GM12878 (cell line): ENCODE data around the gene S100A3. TPM values are rescaled to one million over a fixed set of nuclear protein-coding genes. Genes with fewer than 3 reads are reported as not detected.

Experiments
- ATAC-seq: fragments of 200-7000 bp; cut with Tn5 transposase; 3 replicates; pipeline ENCODE4 v1.9.1; 2020; ENCODE audit warnings: mild to moderate bottlenecking, moderate library complexity
- BruUV-seq: library from RNA; stranded (reverse); fragments of 400-500 nt; replicated peaks from 2 replicates; lab custom pipeline; 2021; lab: Mats Ljungman, UMichigan
- CTCF ChIA-PET: fragments of 300-600 bp; sonication (Branson Sonifier 250); formaldehyde crosslinking; extraction: SDS; loops from one replicate; lab custom pipeline; 2021; ENCODE audit warnings: inconsistent platforms; lab: Yijun Ruan, JAX
- POLR2A ChIA-PET: fragments of 350-600 bp; formaldehyde crosslinking; extraction: SDS; loops from one replicate; lab custom pipeline; 2021; ENCODE audit warnings: inconsistent platforms; lab: Charles Lee
- RAD21 ChIA-PET: fragments of 300-600 bp; sonication (Branson Sonifier 250); formaldehyde crosslinking; loops from one replicate; lab custom pipeline; 2023; ENCODE audit warnings: antibody characterized with exemption; ENCODE audit not compliant: unreplicated experiment; lab: Charles Lee
- SMC1A ChIA-PET: fragments of 300-600 bp; sonication (Branson Sonifier 250); formaldehyde crosslinking; loops from one replicate; lab custom pipeline; 2023; ENCODE audit not compliant: unreplicated experiment, uncharacterized antibody; lab: Charles Lee
- DNase-seq: peaks from one replicate; pipeline ENCODE4 v3.0.0-alpha.2; 2011; ENCODE audit warnings: low read depth, low spot score
- FAIRE-seq: peaks from 3 replicates; lab custom pipeline; 2011; peaks lifted over from hg19 to GRCh38; lab: Jason Lieb, UNC
- H2AFZ ChIP-seq: 2 replicates; pipeline ENCODE4 v1.6.0; 2011; ENCODE audit warnings: low read depth, low read length, control low read depth; ENCODE audit not compliant: control insufficient read depth
- H3K27ac ChIP-seq: 2 replicates; pipeline ENCODE4 v1.5.1; 2011; ENCODE audit warnings: control low read depth; ENCODE audit not compliant: control insufficient read depth, insufficient read depth
- H3K27me3 ChIP-seq, 2 experiments: replicated peaks in 1 of 2; 2 replicates each; pipeline versions ENCODE4 v1.6.0 to v1.6.1; 2011; ENCODE audit warnings: low read length in 1 of 2; ENCODE audit not compliant: control insufficient read depth in 2 of 2, insufficient read depth in 2 of 2
- H3K36me3 ChIP-seq, 2 experiments: 2 replicates each; pipeline ENCODE4 v1.5.1; 2011; ENCODE audit warnings: low read length in 1 of 2; ENCODE audit not compliant: control insufficient read depth in 2 of 2, insufficient read depth in 2 of 2
- H3K4me1 ChIP-seq: 2 replicates; pipeline ENCODE4 v1.6.1; 2011; ENCODE audit warnings: mild to moderate bottlenecking, low read length, moderate library complexity, mixed read lengths; ENCODE audit not compliant: control insufficient read depth, insufficient read depth
- H3K4me2 ChIP-seq: 2 replicates; pipeline ENCODE4 v1.6.0; 2011; ENCODE audit warnings: control low read depth; ENCODE audit not compliant: control insufficient read depth, insufficient read depth
- H3K4me3 ChIP-seq: fragments of 200-600 bp; sonication (generic); 2 replicates; pipeline ENCODE4 v1.5.1; 2016
- H3K79me2 ChIP-seq: 2 replicates; pipeline ENCODE4 v1.6.0; 2011; ENCODE audit warnings: low read length; ENCODE audit not compliant: control insufficient read depth, insufficient read depth
- H3K9ac ChIP-seq: 2 replicates; pipeline ENCODE4 v1.8.0; 2011; ENCODE audit warnings: low read length, control low read depth, mixed read lengths; ENCODE audit not compliant: control insufficient read depth, insufficient read depth
- H3K9me3 ChIP-seq: replicated peaks from 3 replicates; pipeline ENCODE4 v1.5.1; 2011; ENCODE audit warnings: mild to moderate bottlenecking, low read length; ENCODE audit not compliant: control insufficient read depth, insufficient read depth
- H4K20me1 ChIP-seq: 2 replicates; pipeline ENCODE4 v1.6.0; 2011; ENCODE audit not compliant: control insufficient read depth, insufficient read depth
- ASH2L ChIP-seq: fragments of 300-600, 200-600 bp; sonication (generic); IDR thresholded peaks from 2 replicates; pipeline ENCODE4 v1.6.1; 2017; ENCODE audit warnings: low read depth, mild to moderate bottlenecking, borderline replicate concordance
- BCL11A ChIP-seq: IDR thresholded peaks from 2 replicates; pipeline ENCODE4 v1.6.1; 2011; ENCODE audit warnings: low read depth, low read length
- BRCA1 ChIP-seq: IDR thresholded peaks from 2 replicates; pipeline ENCODE4 v1.6.1; 2011; ENCODE audit warnings: low read depth, low read length, improper control_type of control experiment
- E2F8 ChIP-seq: fragments of 450-650 bp; IDR thresholded peaks from 2 replicates; pipeline ENCODE4 v1.6.1; 2018; ENCODE audit warnings: mild to moderate bottlenecking, low read depth, moderate library complexity; ENCODE audit not compliant: partially characterized antibody
- JUND ChIP-seq: IDR thresholded peaks from 2 replicates; pipeline ENCODE4 v1.6.1; 2012; ENCODE audit warnings: low read depth, mild to moderate bottlenecking, low read length, improper control_type of control experiment, moderate library complexity
- NBN ChIP-seq: fragments of 450-650 bp; IDR thresholded peaks from 2 replicates; pipeline ENCODE4 v1.6.1; 2016
- NR2C1 ChIP-seq: fragments of 450-650 bp; IDR thresholded peaks from 2 replicates; pipeline ENCODE4 v1.6.1; 2017; ENCODE audit warnings: antibody characterized with exemption, mild to moderate bottlenecking, moderate library complexity
- SMC3 ChIP-seq: IDR thresholded peaks from 2 replicates; pipeline ENCODE4 v1.6.1; 2011; ENCODE audit warnings: low read length, improper control_type of control experiment, borderline replicate concordance
- SUPT20H ChIP-seq: IDR thresholded peaks from 2 replicates; pipeline ENCODE4 v1.6.1; 2011; ENCODE audit warnings: low read depth, mild to moderate bottlenecking, low read length, moderate library complexity, borderline replicate concordance; ENCODE audit not compliant: control insufficient read depth
- TCF3 ChIP-seq: IDR thresholded peaks from 2 replicates; pipeline ENCODE4 v1.6.1; 2012; ENCODE audit warnings: low read depth, mild to moderate bottlenecking, low read length, borderline replicate concordance; ENCODE audit not compliant: insufficient read depth
- ZNF274 ChIP-seq: IDR thresholded peaks from one replicate; pipeline ENCODE4 v1.8.0; 2011; ENCODE audit not compliant: insufficient read length, insufficient read depth
- ZNF687 ChIP-seq: fragments of 450-650 bp; IDR thresholded peaks from 2 replicates; pipeline ENCODE4 v1.6.1; 2017; ENCODE audit warnings: mild to moderate bottlenecking, moderate library complexity
- ZSCAN29 ChIP-seq: fragments of 450-650 bp; IDR thresholded peaks from 2 replicates; pipeline ENCODE4 v1.6.1; 2017; ENCODE audit warnings: mild to moderate bottlenecking, moderate library complexity
- WGBS: methylation state at CpG from one replicate; pipeline ENCODE4 v1.1.6; 2016; ENCODE audit warnings: low lambda C conversion rate; ENCODE audit not compliant: insufficient replicate concordance, insufficient coverage; ENCODE audit errors: missing lambda C conversion rate; 5-methylcytosine and 5-hydroxymethylcytosine counted together
- in situ Hi-C: fragments of 300-500 bp; cut with MboI; formaldehyde crosslinking; loops from 9 replicates; pipeline ENCODE4 v1.14.3; 2018; ENCODE audit warnings: mixed read lengths
- intact Hi-C: fragments of 100-400 bp; cut with micrococcal nuclease; formaldehyde crosslinking; loops from one replicate; pipeline ENCODE4 v1.14.2; 2022; ENCODE audit not compliant: unreplicated experiment
- polyA plus RNA-seq, 11 experiments: library from polyadenylated mRNA; depleted of rRNA in 4 of 11; unstranded in 6 of 11; stranded (reverse) in 5 of 11; fragments of >200 nt; fragmentation: Nextera tagmentation in 4 of 11; fragmentation: Illumina TruSeq in 1 of 11; extraction: Ambion mirVana in 4 of 11; extraction: Trizol in 1 of 11; gene quantifications; 1 replicate in 1 of 11; 2 replicates in 10 of 11; pipeline versions ENCODE4 v1.2.1 to v1.2.3, GENCODE V29; 2011 to 2016; ENCODE audit warnings: inconsistent platforms in 2 of 11, missing spikeins in 2 of 11, low read depth in 1 of 11
- total RNA-seq, 4 experiments: library from RNA; depleted of rRNA in 3 of 4; stranded (reverse); fragments of >200 nt in 3 of 4; fragmentation: Illumina TruSeq in 1 of 4; extraction: Trizol in 1 of 4; gene quantifications; 2 replicates each; pipeline versions ENCODE4 v1.2.1 to v1.2.3, GENCODE V29; 2013 to 2021

The S100A3 gene
- total and polyA plus RNA-seq, 10 of the 15 experiments (the other 5 are each of a cell fraction or from before 2014, with no cell fraction given) = 0.32 to 0.45 TPM; not detected in 8

- no peak for FAIRE-seq
- H3K9ac ChIP-seq = no peak overlapping the region
- H2AFZ ChIP-seq = no peak overlapping the region
- TF ChIP-seq BCL11A (no peak), E2F8 (no peak), TCF3 (no peak), NR2C1 (no peak), ZNF274 (no peak), BRCA1 (no peak), NBN (no peak), JUND (no peak), ASH2L (no peak), SUPT20H (no peak), ZNF687 (no peak), SMC3 (no peak), ZSCAN29 (no peak)
- intact Hi-C loops (loop anchor here (1.0 to 5.0 kb wide), 2 partner anchors 46 to 101 kb away; partner anchors contain the start of gene ILF2), in situ Hi-C loops (no loop called here)
- WGBS = 59% methylated on average over 7 of the region's 7 CpGs
- H3K9me3 ChIP-seq = no peaks in the 10 kb centered on the region
- no peak for DNase-seq
- H3K27me3 ChIP-seq = no peaks in the 10 kb centered on the region
- no peak for ATAC-seq
- RAD21 ChIA-PET = interaction anchor here (0.6 to 5.2 kb wide), 18 partner anchors 10 to 586 kb away, joined by 3 to 60 read pairs (median 8); partner anchors contain the start of genes CHTOP, RAB13, S100A1 and S100A13
- H3K27ac ChIP-seq = no peak overlapping the region
- CTCF ChIA-PET = interaction anchor here (0.7 to 7.5 kb wide), 35 partner anchors 10 to 415 kb away, joined by 3 to 216 read pairs (median 9); partner anchors contain the start of genes CHTOP, ILF2, JTB and RAB13
- BruUV-seq = no TSS peak
- no peak overlapping the region for H3K4me2 ChIP-seq
- peaks cover 9% of the 10 kb centered on the region for H3K4me1 ChIP-seq
- no peak overlapping the region for H3K4me3 ChIP-seq
- no peaks in the 10 kb centered on the region for H3K79me2 ChIP-seq
- no peaks in the 10 kb centered on the region for H3K36me3 ChIP-seq
- POLR2A ChIA-PET = interaction anchor here (0.7 to 1.8 kb wide), 6 partner anchors 27 to 414 kb away, joined by 3 to 11 read pairs (median 5); partner anchors contain the start of genes CHTOP and S100A6
- SMC1A ChIA-PET = interaction anchor here (0.5 to 4.0 kb wide), 22 partner anchors 10 to 218 kb away, joined by 3 to 36 read pairs (median 7); partner anchors contain the start of genes CHTOP, ILF2, S100A1 and S100A13
- H4K20me1 ChIP-seq = no peaks in the 10 kb centered on the region
Observed at GRCh38 chr1:153571706-153572105, 22.6 kb upstream of the S100A3 start.
